ENCODE data around the gene UBE4B.
A peak's percentile ranks its signal among the peaks of the same experiment; 100 is the strongest.
"Not testable (repeated sequence)": the region's sequence is repeated elsewhere in the genome, so short reads cannot be mapped to it uniquely, and the experiment has no call there.

Gene UBE4B

DNA sequence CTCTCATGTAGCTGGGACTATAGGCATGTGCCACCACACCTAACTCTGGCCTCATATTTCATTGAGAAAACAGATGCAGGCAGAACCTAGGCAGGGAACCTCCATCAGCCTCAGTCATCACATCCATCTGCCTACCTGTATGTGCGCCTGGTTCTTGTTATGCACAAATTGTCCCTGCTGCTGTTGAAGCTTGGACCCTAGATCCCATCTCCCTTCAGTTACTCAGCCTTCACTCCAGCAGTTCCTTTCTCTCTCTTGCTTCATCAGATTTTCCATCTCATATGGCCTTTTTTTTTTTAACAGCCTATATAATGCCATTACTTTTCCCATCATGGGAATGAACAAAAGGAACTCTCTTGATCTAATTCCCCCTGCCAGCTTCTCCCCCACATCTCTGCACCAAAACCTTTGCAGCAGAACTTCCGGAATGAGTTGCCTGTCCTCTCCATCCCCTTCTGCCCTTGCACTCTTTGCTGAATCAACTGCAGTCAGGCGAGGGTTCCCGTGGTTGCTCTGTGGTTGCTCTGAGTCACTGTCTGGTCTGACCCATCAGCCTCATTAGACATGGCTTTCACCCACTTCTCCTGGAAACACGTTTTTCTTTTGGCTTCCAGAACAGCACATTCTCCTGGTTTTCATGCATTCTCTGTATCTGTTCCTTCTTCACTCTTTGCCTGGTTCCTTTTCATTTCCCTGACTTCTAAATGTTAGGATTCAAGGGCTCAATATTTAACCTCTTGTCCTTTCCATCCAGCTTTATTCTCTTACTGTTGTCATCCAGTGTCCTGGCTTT, 41.5 kb downstream of the UBE4B start:
- DNase-seq = peak; percentile 36 to 50

DNA sequence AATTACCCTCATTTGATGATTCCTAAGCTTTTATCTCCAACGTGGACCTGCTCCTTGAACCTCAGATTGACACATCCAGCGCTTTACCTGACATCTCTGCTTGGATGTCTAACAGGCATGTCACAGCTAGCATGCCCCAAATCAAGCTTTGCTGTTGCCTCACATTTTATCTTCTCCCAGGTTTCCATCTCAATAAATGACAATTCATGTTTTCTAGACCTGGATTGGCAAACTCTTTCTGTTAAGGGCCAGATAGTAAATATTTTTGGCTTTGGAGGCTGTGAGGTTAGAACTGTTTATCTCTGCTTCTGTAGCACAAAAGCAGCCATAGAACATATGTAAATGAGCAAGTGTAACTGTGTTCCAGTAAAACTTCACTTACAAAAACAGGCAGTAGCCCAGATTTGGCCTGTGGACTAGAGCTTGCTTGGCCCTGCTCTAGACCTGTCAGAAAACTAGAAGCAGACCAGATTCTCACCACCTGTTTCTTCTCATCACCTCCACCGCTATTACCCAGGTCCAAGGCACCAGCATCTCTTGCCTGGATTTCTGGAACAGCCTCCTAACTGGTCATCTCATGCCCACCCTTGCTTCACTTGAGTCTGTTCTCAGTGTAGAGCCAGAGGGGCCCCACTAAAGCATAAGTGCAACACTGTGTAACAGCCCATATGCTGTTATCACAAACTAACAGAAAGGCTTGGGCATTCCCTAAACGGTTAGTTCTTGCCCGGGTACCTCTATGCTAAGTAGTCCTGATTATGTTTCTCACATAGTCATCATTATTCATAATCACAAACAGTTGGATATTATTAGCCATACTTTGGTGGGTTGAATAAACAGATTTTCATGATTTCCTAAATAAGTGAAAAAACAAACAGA, 42.3 kb downstream of the UBE4B start:
- no peak for DNase-seq

DNA sequence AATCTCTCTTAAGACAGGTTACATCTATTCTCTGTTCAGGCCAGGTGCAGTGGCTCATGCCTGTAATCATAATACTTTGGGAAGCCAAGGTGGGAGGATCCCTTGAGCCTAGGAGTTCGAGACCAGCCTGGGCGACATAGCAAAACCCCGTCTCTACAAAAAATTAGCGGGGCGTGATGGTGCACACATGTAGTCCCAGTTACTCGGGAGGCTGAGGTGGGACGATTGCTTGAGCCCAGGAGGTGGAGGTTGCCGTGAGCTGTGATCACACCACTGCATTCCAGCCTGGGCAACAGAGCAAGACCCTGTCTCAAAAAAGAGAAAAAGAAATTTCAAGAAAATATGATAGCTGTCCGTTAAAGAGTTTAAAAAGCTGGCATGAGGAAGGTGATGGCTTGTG, 43.0 kb downstream of the UBE4B start:
- no peak for DNase-seq

DNA sequence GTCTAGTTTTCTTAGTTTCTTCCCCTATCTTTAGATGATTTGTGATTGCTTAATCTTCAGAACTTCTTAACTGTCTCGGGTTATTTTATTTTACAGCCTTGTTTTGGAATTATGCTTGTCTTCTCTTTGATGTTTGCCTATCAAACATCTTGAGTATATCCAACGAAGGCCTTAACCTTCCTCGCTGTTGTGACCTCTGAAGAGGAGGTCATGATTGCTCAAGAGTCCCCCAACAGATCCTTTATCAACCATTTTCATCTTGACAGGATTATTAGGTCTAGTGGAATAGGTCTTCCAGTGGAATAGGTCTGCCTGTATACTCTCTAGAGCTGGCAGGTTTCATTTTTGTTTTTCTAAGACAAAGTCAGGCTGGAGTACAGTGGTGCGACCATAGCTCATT, 45.7 kb downstream of the UBE4B start:
- DNase-seq = no peak

DNA sequence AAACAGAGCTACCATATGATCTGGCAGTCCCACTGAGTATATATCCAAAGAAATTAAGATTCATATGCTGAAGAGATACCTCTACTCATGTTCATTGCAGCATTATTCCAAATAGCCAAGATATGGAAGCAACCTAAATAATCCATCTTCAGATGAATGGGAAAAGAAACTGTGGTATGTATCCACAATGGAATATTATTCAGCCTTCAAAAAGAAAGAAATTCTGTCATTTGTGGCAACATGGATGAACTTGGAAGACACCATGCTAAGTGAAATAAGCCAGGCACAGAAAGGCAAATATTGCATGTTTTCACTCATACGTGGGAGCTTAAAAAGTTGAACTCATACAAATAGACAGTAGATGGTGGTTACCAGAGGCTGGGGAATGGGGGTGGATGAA, 47.8 kb downstream of the UBE4B start:
- no peak for DNase-seq

DNA sequence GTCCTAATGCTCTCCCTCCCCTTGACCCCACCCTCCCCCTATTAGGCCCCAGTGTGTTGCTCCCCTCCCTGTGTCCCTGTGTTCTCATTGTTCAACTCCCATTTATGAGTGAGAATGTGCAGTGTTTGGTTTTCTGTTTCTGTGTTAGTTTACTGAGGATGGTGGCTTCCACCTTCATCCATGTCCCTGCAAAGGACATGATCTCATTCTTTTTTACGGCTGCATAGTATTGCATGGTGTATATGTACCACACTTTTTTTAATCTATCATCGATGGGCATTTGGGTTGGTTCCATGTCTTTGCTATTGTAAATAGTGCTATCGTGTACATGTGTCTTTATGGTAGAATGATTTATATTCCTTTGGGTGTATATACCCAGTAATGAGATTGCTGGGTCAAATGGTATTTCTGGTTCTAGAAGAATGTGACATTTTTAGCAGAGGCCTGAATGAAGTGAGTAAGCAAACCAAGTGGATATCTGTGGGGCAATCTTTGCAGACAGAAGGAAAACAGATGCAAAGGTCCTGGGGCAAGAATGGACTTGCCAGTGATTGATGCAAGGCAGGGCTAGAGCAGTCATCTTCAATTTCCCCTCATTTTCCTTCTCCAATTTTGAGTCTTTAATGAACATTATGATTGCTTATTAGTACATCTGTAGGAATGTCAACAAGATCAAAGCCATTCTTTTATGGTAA, 50.2 kb downstream of the UBE4B start:
- DNase-seq = no peak

DNA sequence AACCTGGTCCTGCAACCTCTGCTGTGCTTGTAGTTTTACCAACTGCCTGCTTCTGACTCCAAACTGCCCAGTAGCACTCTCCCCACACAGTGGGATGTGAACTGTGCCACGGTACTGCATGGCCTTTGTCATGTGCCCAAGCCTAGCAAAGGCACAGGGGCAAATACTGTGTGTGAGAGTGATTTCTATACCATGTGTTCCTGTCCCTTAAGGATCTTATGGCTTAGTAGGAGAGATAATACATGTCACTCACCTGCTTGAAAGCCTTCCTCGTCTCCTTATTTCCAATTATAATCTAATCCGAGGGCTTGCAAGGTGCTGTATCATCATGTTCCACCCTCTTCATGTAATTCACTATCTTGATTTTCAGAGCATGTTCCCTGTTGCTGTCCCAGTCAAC, 51.3 kb downstream of the UBE4B start:
- no peak for DNase-seq

DNA sequence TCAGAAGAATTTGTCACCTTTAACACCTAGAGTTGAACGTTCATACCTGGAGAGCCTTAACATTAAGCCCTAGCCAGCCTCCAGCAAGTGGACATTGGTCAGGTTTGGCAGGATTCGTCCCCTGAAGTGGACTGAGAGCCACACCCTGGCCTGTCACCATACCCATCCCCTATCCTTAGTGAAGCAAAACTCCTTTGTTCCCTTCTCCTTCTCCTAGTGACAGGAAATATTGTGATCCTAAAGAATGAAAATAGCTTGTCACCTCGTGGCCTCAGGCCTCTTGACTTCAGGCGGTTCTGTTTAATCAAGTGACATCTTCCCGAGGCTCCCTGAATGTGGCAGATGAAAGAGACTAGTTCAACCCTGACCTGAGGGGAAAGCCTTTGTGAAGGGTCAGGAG, 52.3 kb downstream of the UBE4B start:
- no peak for DNase-seq

DNA sequence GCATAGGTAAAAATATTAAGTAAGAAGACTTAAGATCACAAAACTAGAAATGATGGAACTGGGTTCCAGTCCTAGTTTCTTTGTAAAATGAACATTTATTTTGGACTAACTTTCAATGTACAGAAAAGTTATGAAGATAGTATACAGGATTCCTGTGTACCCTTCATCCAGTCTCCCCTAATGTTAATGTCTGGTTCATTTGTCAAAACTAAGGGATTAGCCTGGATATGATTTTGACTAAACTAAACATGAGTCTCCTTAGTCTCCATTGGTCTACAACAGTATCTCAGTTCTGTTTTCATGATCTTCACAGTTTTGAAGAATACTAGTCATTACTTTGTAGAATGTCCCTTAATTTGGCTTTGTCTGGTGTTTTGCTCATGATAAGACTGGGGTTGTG, 54.5 kb downstream of the UBE4B start:
- no peak for DNase-seq

DNA sequence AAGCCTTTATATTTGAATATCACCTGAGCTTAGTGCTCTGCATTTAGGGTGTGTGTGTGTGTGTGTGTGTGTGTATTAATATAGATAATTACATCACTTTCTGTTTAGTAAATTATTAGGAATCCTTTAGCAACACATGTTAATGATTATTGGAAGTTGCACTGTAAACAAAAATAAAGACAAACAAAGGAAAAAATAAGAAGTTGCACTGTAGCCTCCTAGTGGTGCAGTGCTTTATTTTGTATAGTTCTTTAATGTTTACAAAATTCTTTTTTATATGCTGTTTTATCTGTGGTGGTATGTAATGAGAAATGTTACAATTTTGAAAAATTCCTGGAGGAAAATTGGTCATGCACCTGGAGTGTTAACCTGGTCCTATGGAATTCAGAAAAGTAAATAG, 69.2 kb downstream of the UBE4B start:
- no peak for DNase-seq

DNA sequence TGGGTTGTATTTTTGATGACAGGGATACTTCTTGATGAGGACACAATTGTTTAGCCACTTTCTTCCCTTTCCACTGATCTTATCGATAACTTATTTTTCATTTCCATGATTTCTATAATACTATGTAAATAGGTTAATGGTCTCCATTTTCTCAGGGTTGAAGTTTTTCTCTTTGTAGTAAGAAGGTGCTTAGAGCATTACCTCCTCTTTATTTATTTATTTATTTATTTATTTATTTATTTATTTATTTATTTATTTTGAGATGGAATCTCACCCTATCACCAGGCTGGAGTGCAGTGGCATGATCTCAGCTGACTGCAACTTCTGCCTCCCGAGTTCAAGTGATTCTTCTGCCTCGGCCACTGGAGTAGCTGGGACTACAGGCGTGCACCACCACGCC, 70.4 kb downstream of the UBE4B start:
- no peak for DNase-seq

DNA sequence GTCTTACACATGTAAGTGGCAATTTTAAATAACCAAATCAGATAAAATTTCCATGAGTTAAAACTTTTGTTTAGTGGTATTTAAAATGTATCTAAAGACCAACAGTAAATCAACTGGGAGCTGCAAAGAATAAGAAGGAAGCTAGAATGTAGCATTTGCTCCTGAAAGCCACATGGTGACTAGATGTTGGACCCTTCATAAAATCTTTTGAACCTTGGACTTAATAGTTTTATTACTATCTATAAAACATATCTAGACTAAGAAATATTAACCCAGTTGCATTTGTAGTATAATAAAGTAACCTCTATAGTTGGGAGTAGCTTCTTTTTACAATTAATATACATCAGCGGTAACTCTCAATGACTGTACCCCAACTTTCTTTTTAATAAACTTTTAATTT, 72.1 kb downstream of the UBE4B start:
- no peak for DNase-seq

DNA sequence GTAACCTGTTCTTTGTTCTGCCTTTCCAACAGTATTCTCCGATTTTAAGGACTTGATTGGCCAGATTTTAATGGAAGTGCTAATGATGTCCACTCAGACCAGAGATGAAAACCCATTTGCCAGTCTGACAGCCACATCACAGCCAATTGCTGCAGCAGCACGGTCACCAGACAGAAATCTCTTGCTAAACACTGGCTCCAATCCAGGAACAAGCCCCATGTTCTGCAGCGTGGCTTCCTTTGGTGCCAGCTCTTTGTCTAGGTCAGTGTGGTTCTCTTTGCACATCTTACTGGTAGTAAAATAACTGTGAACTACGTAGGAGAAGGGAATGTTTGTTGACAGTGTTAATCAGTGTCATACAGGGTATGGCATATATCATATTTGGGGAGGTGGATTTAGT, 72.7 kb downstream of the UBE4B start:
- no peak for DNase-seq

DNA sequence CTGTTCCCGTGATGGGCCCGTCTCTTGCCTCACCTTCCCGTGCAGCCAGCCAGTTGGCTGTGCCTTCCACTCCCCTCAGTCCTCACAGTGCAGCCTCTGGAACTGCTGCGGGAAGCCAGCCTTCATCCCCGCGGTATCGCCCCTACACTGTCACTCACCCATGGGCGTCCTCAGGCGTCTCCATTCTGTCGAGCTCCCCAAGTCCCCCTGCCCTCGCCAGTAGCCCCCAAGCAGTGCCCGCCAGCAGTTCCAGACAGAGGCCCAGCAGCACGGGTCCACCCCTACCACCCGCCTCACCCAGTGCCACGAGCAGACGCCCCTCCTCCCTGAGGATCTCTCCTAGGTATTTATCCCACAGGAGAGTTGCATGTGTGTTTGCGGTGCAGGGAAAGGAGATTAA, 73.5 kb downstream of the UBE4B start:
- DNase-seq = no peak

DNA sequence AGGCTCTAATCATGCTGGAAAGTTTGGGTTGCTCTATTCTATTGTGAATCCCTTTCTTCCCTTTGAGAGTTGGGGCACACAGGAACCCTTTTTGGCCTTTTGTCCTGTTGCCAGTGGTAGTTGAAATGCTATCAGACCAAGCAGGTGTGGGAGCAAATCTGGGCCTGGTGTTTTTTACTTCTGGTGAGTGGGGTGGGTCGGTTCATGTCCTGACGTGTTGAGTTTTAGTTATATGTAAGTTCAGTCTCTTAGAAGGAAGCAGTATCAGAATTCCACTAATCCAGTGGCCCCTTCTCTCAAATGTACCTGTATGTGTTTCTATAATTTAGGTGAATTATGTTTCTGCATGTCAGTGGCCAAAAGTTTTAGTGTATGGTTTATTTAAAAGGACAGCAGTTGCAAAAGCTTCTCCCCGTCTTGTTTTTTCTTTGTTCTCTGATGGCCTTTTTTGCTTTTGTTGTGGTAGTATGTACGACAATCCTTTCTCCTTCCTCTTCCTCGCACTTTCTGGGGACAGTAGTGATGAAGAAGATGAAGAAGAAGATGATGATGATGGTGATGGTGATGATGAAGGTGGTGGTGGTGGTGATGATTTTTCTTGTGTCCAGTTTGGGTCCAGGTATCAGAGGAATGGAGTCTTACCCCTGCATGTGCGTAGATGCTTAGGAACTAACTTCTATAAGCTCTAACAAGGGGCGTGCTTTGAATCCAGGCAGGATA, 74.2 kb downstream of the UBE4B start:
- DNase-seq = no peak

DNA sequence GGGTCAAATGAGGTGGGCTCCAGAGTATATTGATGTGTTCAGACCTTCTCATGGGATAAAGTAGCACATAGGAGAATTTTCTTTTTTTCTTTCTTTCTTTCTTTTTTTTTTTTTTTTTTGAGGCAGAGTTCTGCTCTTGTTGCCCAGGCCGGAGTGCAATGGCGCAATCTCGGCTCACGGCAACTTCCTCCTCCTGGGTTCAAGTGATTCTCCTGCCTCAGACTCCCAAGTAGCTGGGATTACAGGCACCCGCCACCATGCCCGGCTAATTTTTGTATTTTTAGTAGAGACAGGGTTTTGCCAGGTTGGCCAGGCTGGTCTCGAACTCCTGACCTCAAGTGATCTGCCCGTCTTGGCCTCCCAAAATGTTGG, 74.7 kb downstream of the UBE4B start:
- DNase-seq = not testable (repeated sequence)

DNA sequence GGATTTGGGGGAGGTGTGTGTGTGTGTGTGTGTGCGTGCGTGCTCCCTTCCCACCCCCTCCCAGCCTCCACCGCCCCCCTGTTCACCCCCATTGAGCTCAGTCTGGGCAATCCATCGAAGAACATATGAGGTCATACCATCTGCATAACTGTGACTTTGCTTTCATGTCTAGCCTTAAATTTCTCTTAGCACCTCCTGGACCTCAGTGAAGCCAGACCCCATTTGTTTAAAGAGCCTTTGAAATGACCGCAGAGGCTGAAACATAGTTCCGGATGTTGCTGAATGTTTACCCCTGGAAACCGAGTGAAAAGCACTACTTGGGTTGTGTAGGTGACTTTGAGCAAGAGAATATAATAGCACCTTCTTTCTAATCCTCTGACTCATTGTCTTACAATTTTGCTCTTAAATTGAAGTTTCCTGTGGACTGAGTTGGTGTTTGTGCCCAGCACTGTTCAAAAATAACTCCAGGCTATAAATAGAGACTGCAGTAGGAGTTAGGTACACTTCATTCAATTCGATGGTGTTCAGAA, 75.4 kb downstream of the UBE4B start:
- no peak for DNase-seq

DNA sequence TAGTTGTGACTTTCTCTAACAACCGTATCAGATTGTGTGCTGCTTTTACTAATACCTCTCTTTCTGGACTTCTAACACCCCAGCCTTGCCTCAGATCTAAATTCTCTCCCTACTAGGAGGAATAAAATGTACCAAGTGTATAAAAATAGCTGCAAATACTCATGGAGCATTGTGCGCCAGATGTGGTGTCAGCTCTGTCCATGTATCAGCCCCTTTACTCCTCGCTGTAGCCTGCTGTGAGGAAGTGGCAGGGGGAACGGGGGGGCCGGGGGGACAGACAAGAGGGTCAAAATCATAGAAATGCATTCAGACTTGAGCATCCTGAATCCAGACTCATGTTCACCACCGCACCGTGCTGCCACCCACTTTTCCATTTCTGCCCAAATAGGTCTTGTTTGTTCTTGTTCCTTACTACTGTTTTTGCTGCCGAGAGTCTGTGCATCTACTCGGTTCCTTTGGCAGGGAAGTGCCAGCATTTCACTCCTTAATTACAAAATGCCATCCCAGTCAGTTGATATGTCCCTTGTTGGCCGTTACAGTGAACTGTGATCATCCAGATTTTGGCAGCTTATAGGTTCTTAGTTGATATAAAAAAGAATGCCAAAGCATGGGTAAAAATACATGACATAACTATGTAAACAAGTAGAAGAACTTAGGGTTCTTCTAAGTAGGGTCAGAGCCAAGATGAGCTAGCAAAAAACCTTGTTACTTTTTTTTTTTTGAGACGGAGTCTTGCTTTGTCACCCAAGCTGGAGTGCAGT, 76.4 kb downstream of the UBE4B start:
- no peak for DNase-seq

DNA sequence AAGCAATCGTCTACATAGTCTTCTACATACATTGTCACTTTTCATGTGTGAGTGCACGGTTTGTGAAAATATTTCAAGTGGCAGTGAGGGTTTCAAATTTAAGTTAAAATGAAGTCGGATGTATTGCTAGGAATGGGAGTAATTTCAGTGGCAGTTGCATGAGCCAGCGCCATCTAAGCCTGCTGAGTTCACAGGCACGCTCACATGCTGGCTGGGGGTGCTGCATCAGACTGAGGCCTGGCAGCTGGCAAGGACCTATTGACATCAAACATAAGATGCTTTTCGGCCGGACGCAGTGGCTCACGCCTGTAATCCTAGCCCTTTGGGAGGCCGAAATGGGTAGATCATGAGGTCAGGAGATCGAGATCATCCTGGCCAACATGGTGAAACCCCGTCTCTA, 80.7 kb downstream of the UBE4B start:
- DNase-seq = no peak

DNA sequence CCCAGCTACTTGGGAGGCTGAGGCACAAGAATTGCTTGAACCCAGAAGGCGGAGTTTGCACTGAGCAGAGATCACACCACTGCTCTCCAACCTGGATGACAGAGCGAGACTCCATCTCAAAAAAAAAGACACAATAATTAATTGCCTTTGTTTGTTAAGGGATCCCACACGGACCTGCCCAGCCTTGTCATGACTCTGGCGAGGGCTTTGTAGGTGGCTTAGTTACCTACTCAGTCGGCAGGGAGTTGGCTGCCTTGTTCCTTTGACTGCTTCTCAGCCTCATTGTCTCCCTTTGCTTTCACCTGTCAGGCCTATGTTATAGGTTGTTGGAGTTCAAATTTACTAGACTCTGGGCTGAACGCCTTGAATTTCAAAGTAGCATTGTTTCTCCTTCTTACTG, 82.0 kb downstream of the UBE4B start:
- no peak for DNase-seq

DNA sequence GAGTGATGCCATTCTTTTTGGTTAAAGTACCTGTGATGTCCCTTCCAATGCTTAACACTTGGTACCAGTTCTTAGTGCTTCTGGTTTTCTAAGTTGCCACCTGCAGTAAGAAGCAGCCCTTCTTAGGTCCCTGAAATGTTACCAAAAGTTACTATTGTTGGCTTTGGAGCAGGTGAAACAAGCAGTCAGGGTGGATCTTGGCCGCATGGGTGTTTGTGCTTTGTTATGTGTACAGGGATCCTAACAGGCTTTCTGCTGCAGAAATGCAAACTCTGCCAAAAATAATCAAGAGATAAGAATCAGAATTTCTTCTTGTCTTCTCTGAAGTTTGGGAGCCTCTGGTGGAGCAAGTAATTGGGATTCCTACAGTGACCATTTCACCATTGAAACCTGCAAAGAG, 84.4 kb downstream of the UBE4B start:
- DNase-seq = no peak

DNA sequence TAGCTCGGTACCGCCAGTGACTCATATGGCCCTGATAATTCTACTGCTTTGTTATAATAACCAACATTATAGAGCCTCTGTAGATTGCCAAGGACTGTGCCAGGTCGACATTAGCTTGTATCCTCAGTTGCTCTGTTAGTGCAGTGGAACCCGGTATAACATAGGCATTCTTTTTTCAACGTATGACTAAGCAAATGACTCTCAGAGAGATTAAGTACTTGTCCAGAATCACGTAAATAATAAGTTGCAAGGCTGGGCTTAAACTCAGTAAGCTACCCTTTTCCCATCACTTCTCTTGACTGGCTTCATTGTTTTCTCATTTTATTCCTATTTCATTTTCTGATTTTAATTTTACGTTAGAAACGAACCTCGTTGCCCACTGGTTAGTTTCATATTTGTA, 85.1 kb downstream of the UBE4B start:
- no peak for DNase-seq
